Stimulated activated CD4-positive, alpha-beta T cell treated with anti-CD3 and anti-CD28 coated beads, Interleukin-1b, Interleukin-23, amount 100 ng/mL, for 48 hours (primary cell): ENCODE results near the gene RPS6KA6.

Source experiments
- DNase-seq: peaks from one replicate; pipeline ENCODE4 v3.0.0-alpha.2; 2020

The RPS6KA6 gene

DNA sequence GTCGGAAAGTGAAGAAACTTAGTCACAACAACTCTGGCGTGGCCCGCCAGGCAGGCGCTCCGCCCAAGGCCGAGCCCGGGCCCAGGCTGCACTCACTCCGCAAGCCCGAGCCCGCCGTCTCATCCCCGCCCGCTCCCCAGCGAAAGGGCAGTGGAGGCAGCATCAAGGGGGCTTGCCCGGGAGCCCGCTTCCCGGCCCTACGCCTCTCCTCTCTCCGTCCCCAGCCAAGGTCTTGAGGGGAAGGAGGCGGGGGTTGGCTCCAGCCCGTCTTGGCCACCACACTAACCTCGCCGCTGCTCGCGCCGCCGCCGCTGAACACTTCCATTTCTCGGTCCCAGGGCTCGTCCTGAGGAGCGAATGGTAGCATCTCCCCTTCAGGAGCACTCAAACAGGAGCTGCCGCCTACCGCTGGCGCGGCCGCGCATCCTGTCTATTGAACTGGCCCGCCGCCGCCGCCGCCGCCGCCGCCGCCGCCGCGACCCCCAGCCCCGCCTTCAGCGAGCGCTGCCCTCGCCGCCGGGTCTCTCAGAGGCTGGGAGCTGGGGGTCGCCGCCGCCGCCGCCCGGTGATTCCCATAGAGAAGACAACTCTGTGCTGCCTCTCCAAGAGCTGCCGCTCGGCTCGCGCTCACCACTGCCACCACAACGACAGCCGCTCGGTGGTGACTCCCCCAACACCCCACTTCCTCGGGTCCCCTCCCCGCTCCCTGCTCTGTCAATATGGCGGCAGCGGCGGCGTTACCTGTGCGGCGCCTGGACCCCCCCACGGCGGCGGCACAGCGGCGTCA is at the start of gene RPS6KA6:
TSS of gene RPS6KA6 (minus strand) at position 667 of the 787 bp plus-strand sequence. CDS start at position 367, 300 bp downstream.
- DNase-seq: no peak

DNA sequence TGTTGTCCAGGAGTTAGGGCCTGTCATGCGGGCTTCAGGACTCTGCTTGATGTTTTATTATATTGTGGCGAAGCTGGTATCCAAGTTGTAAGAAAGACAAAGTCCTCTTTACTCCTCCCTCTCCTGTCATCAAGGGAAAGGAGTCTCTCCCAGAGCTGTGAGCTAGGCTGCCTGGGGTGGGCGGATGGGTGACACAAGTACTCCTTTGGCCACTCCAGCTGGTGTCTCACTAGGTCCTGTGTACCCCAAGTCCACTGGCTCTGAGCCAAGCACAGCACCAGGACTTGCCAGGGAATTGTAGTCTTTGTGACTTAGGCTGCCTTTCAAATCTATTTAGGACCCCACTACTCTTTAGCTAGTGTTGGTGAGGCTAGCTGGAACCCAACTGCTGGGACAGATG is 36.7 kb upstream of the RPS6KA6 start:
- DNase-seq: no peak

DNA sequence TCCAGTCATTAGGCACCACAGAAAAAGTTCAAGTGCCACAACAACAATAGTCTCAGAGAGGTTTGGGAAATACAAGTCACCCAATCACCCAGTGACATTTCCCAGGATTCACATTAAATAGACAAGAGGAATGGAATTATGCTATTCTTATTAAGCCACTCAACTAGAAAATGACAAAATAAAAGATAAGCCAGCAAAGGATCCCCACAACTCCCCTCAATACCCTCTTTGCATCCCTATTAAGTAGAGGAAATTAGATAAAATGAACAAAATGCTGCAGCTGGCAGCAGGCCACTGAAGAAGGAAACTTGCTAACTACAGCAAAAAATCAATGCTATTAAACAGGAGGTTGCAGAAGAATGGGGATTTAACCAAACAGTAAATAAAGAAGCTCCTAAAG is 35.3 kb upstream of the RPS6KA6 start:
- DNase-seq: no peak

- DNase-seq: no peak
Measured at GRCh38 chrX:84221181-84221580, 33.2 kb upstream of the RPS6KA6 start.

DNA sequence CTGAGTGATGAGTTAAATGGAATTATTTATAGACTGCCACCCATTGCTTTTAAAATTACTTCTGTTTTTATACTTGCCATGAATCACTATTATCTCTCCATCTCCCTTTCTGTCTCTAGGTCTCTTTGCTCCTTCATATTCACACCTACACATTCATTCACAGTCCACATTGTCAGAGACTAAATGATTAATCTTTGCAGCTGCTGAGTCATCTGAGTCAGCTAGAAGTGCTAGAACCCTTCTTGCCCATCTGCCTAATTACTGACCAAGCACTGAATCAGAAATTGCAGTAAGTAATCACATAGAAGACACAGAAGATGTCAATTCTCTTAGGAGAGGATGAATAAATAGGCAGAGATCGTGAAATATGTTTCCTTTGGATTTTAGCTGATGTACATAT is 31.6 kb upstream of the RPS6KA6 start:
- DNase-seq: no peak

GRCh38 chrX:84218726-84219125 is 30.7 kb upstream of the RPS6KA6 start:
- no peak for DNase-seq

DNA sequence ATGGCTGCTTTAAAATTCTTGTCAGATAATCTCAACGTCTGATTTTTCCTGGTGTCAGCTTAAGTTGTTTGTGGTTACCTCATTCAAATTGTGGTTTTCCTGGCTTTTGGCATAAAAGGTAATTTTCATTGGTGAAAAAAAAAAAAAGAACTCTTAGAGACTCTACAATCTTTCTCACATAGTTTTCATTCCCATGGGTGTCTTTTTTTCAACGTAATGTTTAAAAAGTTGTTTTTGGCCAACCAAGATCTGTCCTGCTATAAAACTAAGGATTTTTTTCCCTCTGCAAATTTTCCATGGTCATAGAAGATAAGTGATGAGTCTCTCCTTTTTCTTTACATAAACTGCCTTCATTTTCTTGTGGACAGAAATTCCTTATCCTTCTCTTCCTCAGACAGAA is 28.9 kb upstream of the RPS6KA6 start:
- no peak for DNase-seq

DNA sequence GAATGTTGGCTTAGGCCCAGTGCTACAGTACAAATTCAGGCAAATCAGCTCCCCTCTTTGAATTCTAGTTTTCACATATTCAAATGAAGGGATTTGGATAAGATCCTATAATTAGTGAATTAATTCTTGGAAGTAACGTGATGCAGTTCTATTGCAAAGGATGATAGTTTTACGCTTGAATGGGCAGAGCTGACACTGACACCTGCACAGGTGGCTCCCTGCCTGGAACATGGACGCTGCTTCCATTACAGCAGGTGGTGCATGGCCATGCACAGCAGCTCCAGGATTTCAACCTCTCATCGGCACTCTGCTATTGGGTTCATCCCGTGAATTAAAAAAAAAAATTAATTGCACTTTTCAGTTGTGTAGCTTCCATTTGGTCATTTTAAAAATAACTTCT is 28.4 kb upstream of the RPS6KA6 start:
- no peak for DNase-seq

DNA sequence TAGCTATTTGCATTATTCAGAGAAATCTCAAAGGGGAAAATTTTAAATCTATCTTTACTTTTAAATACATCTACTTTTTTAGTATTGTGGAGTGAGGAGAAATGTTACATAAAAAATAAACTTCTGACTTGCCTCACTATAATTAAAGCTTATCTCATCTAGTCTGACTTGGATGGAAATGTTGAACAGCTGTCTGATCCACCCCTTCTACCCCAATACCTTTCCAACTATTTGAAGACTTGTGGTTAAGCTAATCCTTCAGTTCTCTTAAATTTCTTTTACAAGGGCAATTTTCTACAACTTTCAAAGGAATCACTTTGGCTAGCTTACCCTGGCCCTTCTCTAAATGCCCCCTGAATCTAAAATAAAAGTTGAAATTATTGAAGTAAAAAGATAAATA is 17.3 kb upstream of the RPS6KA6 start:
- DNase-seq: no peak

DNA sequence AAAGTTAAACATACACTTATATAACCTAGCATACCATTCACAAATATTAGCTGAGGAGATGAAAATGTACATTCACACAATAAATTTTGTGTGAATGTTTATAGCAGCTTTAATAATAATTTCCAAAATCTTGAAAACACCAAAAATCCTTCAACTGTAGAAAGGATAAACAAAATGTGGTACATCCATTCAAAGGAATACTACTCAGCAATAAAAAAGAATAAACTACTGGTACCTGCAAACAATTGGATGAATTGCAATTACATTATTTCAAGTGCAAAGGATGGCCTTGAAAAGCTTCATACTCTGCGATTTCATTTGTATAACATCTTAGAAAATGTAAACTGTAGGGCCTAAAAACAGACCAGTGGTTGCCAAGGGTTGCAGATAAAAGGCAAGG is 11.7 kb upstream of the RPS6KA6 start:
- DNase-seq: no peak

DNA sequence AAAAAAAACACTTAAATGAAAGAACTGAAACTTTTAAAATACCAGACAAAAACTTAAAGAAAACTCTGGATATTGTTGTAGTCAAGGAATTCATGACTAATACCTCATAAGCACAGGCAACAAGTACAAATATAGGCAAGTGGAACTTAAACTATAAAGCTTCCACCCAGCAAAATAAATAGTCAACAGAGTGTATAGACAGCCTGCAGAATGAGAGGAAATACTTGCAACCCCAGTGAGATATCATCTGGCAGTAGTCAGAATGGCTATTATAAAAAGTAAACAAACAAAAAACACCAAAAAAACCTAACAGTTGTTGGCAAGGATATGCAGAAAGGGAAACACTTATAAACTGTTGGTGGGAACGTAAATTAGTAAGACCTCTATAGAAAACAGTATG is 9.6 kb upstream of the RPS6KA6 start:
- DNase-seq: no peak

- DNase-seq: no peak
Measured at GRCh38 chrX:84192006-84192405, 4.0 kb upstream of the RPS6KA6 start.

GRCh38 chrX:84189125-84189524 is 1.1 kb upstream of the RPS6KA6 start:
- no peak for DNase-seq

DNA sequence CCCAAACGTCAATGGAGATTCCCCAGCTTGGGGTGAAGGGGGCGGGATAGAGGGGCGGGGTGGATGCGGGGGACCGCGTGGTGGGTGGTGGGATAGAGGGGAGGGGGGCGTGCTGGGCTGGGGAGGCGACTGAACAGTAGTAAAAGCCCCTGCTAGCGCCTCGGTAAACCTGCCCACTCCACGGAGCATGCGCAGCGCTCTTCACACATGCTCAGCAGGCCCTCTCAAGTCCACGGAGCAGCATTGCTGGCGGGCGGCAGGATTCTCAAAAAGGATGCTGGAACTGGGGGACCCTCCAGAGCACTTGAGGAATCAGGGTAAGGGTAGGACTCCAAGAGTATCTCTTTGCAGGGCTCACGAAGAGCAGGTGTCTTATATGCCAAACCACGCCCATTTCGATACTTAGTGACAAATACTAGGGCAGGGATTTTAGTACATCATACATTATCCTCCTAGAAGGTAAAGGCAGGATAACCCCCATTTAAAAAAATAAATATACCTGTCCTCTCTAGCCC is 378 bp upstream of the RPS6KA6 start:
- DNase-seq: no peak

DNA sequence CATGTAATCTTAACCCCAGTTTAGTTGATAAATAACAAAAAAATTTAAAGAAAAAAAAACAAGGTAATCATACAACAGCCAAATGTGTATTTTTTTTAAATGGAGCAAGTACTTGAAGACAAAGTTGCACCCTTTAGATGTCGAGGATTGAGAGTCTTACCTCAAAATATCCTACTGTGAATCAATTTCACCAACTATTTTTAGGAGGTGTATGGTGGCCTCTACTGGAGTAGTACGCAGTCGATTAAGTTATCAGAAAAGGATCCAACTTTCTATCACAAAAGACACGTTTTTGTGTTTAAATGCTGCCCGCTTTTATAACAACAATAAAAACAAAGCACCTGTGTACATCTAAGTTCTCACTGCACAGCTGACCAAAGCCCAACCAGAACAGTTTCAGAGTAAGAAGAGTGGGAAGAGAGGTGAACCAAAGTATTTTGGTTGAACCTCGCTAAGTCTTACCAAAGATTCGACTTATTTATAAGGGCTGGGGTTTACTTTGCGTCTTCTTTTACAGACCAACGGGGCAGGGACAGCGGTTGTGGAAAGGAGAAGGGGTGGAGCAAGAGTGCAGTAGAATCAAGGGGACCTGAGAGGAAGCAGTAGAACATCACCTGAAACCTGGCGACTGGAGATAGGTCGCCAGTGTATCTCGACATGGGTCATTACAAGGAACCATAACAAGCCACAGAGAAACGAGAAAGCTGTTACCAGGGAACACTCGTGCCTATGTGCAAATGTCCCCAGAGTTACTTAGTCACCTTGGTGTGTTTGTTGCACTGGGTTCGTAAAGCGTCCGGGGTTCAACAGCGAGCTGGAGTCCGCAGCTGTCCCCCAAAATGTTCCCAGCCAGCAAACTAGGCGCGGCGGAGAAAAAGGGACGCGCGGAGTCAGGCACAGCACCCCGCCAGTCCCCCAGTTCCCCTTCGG is 1.1 kb downstream of the RPS6KA6 start:
- no peak for DNase-seq

DNA sequence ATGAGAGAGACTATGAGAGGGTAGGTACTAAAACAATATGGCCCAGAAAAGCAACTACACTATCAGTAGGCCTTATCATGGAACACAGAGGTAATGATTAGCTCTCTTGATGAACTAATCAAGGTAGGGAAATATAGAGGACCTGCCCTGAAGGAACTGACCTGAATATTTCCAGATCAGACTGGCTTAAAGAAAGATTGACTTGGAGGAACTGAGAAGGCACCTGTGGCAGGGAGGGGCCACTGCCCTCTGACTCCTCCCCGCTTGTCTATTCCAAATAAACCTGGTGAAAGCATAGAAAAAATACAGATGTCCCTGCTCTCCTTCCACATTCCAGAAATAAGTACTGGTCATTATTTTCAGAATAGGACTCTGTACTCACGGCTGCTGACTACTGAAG is 5.5 kb downstream of the RPS6KA6 start:
- no peak for DNase-seq

DNA sequence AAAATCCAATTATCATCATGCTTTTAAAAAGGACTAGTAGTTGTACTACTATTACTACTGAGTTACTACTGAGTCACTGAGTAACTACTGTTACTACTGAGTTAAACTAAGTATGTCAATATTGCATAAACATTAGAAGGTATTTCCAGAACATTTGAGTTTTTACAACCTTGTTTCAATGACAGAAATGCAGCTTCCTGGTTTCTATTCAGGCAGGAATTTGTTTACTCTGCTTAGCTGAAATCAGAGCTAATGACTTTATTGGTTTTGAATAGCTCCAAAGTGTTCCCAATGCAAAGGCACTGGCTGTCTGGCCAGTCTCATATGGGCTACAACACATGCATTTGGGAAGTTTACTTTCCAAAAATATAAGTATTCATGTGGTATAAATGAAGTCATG is 12.0 kb downstream of the RPS6KA6 start:
- no peak for DNase-seq

DNA sequence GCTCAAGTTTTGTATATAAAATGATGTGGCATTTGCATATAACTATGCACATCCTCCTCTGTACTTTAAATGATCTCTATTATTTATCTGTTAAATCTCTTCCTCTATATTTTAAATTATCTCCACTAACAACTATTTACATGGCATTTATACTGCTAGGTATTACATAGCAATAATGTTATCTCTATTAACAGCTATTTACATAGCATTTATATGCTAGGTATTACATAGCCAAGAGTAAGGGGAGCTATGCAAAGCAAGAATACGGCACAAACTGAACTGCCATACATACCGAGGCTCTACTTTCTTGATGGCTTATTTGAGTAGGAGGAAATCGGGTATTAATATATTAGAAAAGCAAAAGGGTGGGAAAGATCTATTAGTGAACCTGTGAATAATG is 12.7 kb downstream of the RPS6KA6 start:
- no peak for DNase-seq

GRCh38 chrX:84174348-84174747 is 13.7 kb downstream of the RPS6KA6 start:
- no peak for DNase-seq

- no peak for DNase-seq
Measured at GRCh38 chrX:84170931-84171330, 17.1 kb downstream of the RPS6KA6 start.

- DNase-seq: no peak
Measured at GRCh38 chrX:84168574-84168973, 19.4 kb downstream of the RPS6KA6 start.

GRCh38 chrX:84168095-84168494 is 19.9 kb downstream of the RPS6KA6 start:
- no peak for DNase-seq

DNA sequence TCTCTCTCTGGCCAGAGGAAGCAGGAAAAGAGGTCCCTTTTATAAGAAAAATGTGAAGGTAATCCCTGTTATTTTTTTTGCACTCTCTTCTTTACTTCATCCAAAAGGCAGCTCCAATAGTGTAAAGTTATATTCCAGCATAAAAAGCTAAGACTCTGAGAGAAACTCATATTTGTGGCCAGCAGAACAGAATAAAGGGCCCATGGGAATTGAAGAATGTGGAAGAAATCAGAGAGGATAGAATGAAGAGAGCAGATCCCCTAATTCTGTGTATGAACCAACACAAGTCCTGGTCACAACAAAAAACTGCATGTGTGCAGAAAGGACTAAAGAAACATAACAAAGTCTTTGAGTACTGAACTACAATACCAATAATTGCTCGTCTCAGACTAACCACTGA is 22.3 kb downstream of the RPS6KA6 start:
- DNase-seq: no peak

DNA sequence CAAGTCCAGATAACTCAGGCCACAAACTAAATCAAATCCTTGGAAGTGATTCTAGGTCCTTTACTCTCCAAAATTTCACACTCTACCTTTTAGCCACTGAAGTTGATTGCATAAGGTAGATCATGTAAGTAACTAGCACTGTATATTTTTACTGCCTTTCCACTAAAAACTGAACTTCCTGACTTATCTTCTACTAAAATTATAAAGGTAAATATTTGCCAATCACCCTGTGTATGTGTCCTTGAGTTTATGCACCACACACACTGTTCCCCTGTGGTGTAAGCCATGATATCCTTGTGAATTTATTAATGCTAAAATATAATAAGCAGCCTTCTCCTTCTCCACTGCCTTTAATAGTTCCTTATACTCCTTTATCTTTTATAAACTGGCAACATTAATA is 25.6 kb downstream of the RPS6KA6 start:
- no peak for DNase-seq
